HG03558 (cell line): ENCODE measurements around the gene GCHFR.
A peak's percentile ranks its signal among the peaks of the same experiment; 100 is the strongest.

ENCODE experiments used
- ATAC-seq: cut with Tn5 transposase; IDR thresholded peaks from one replicate; pipeline ENCODE4 v1.9.1; 2021; ENCODE audit warnings: moderate number of reproducible peaks; ENCODE audit not compliant: unreplicated experiment; ENCODE audit errors: extremely low read depth

The GCHFR gene

GRCh38 chr15:40754574-40754882 lies 9.3 kb upstream of the GCHFR start:
- no peak for ATAC-seq

- peak; percentile 59 for ATAC-seq
These were observed 8.7 kb upstream of the GCHFR start, which contains the start of gene RMDN3 for GRCh38 chr15:40754883-40755811. TSS of gene RMDN3 (minus strand) at chr15:40755254. CDS start at chr15:40754783, 471 bp downstream.

GRCh38 chr15:40755812-40756208 lies 8.1 kb upstream of the GCHFR start:
- no peak for ATAC-seq

GRCh38 chr15:40756938-40757337 lies 6.9 kb upstream of the GCHFR start:
- ATAC-seq = no peak

GRCh38 chr15:40759961-40760360 lies 3.9 kb upstream of the GCHFR start:
- no peak for ATAC-seq

- ATAC-seq = no peak
These were observed 708 bp upstream of the GCHFR start for GRCh38 chr15:40762919-40763800.

GRCh38 chr15:40764629-40765103 lies 798 bp downstream of the GCHFR start:
- no peak for ATAC-seq

GRCh38 chr15:40766194-40766815 lies 2.4 kb downstream of the GCHFR start:
- no peak for ATAC-seq

GRCh38 chr15:40766906-40767837 lies 3.3 kb downstream of the GCHFR start:
- no peak for ATAC-seq

GRCh38 chr15:40767838-40768500 lies 4.1 kb downstream of the GCHFR start:
- no peak for ATAC-seq

- ATAC-seq = no peak
These were observed 4.8 kb downstream of the GCHFR start for GRCh38 chr15:40768521-40769273.

GRCh38 chr15:40769274-40770146 lies 5.6 kb downstream of the GCHFR start, which contains the start of gene C15orf62:
TSS of gene C15orf62 (plus strand) at chr15:40769980. CDS start at chr15:40770496, 516 bp downstream.
- ATAC-seq = no peak

- ATAC-seq = no peak
These were observed 6.4 kb downstream of the GCHFR start for GRCh38 chr15:40770147-40770721.

GRCh38 chr15:40771242-40771641 lies 7.4 kb downstream of the GCHFR start:
- ATAC-seq = no peak

- ATAC-seq = no peak
These were observed 8.1 kb downstream of the GCHFR start for GRCh38 chr15:40772014-40772413.

GRCh38 chr15:40773496-40773895 lies 9.6 kb downstream of the GCHFR start:
- no peak for ATAC-seq

- ATAC-seq = no peak
These were observed 10.0 kb downstream of the GCHFR start for GRCh38 chr15:40773902-40774301.
